Activated T-cell treated with anti-CD3 and anti-CD28 coated beads, Interleukin-2, amount 50 U/mL, for 72 hours (primary cell): ENCODE measurements around the gene SP140L. TPM values are rescaled to one million over a fixed set of nuclear protein-coding genes. Genes with fewer than 3 reads are reported as not detected.
"Not testable (repeated sequence)": the region's sequence is repeated elsewhere in the genome, so short reads cannot be mapped to it uniquely, and the experiment has no call there.

Experiments used
- ATAC-seq, 2 donors: fragments of 150-1000 bp; cut with Tn5 transposase; replicated peaks in 1 of 2; 2 replicates each; pipeline ENCODE4 v1.10.0; 2021; ENCODE audit warnings: moderate library complexity in 2 of 2, mild to moderate bottlenecking in 1 of 2
- DNase-seq, 2 donors: peaks; one replicate each; pipeline ENCODE4 v3.0.0; 2021 to 2022; ENCODE audit warnings: mixed read lengths in 1 of 2
- H3K27ac Mint-ChIP-seq: one replicate; pipeline ENCODE4 v1.8.0; 2022; ENCODE audit warnings: mild to moderate bottlenecking, moderate library complexity, mixed read lengths
- H3K27me3 Mint-ChIP-seq: one replicate; pipeline ENCODE4 v1.8.0; 2022; ENCODE audit warnings: low read depth, mixed read lengths
- H3K36me3 Mint-ChIP-seq, 2 donors: one replicate each; pipeline ENCODE4 v1.8.0; 2022; ENCODE audit warnings: mixed read lengths in 2 of 2, mild to moderate bottlenecking in 1 of 2; ENCODE audit not compliant: insufficient read depth in 2 of 2
- H3K4me1 Mint-ChIP-seq: one replicate; pipeline ENCODE4 v1.8.0; 2022; ENCODE audit warnings: low read depth, mixed read lengths
- H3K4me3 Mint-ChIP-seq, 2 donors: one replicate each; pipeline ENCODE4 v1.8.0; 2022; ENCODE audit warnings: mild to moderate bottlenecking in 2 of 2, mixed read lengths in 2 of 2, moderate library complexity in 2 of 2
- H3K9me3 Mint-ChIP-seq, 2 donors: one replicate each; pipeline ENCODE4 v1.8.0; 2022; ENCODE audit warnings: mixed read lengths in 2 of 2
- total RNA-seq, 2 donors: library from RNA; stranded (reverse); gene quantifications; one replicate each; pipeline ENCODE4 v1.2.3, GENCODE V29; 2022

SP140L gene
- total RNA-seq, 2 donors from 2014 or later = 59.9 to 63.0 TPM

GRCh38 chr2:230356084-230356483 lies 29.1 kb downstream of the SP140L start:
- Mint-ChIP-seq H3K27me3 (no peaks in the 10 kb centered on the region), H3K27ac (no peak overlapping the region), H3K36me3 (peaks cover 7 to 25% of the 10 kb centered on the region in 2 donors), H3K4me1 (peaks cover 17% of the 10 kb centered on the region), H3K9me3 (peaks cover 2 to 3% of the 10 kb centered on the region in 2 donors), H3K4me3 (no peak overlapping the region)
- ATAC-seq (peak in 1 of 2 donors; percentile 26), DNase-seq (no peak)

- Mint-ChIP-seq H3K27me3 (no peaks in the 10 kb centered on the region), H3K36me3 (peaks cover 19 to 36% of the 10 kb centered on the region in 2 donors), H3K9me3 (peaks cover 3 to 5% of the 10 kb centered on the region in 2 donors), H3K4me3 (no peak overlapping the region), H3K4me1 (peaks cover 29% of the 10 kb centered on the region), H3K27ac (no peak overlapping the region)
- DNase-seq (no peak), ATAC-seq (peak in 1 of 2 donors; percentile 53)
Observed at GRCh38 chr2:230358305-230358704, 31.3 kb downstream of the SP140L start.

- Mint-ChIP-seq H3K9me3 (peaks cover 3 to 8% of the 10 kb centered on the region in 2 donors), H3K36me3 (peaks cover 21 to 40% of the 10 kb centered on the region in 2 donors), H3K4me1 (peaks cover 23% of the 10 kb centered on the region), H3K27me3 (no peaks in the 10 kb centered on the region), H3K4me3 (no peak overlapping the region), H3K27ac (no peak overlapping the region)
- DNase-seq (no peak), ATAC-seq (no peak)
Observed at GRCh38 chr2:230360028-230360427, 33.0 kb downstream of the SP140L start.

- peaks cover 23% of the 10 kb centered on the region for H3K4me1 Mint-ChIP-seq
- peaks cover 26 to 47% of the 10 kb centered on the region in 2 donors for H3K36me3 Mint-ChIP-seq
- no peak for DNase-seq
- peaks cover 3 to 8% of the 10 kb centered on the region in 2 donors for H3K9me3 Mint-ChIP-seq
- peak overlapping the region; percentile 72 for H3K27ac Mint-ChIP-seq
- H3K4me3 Mint-ChIP-seq = peak overlapping the region in 1 of 2 donors; percentile 5
- no peaks in the 10 kb centered on the region for H3K27me3 Mint-ChIP-seq
- no peak for ATAC-seq
Observed at GRCh38 chr2:230362030-230362691, 35.2 kb downstream of the SP140L start.

GRCh38 chr2:230382108-230382507 lies 55.1 kb downstream of the SP140L start:
- H3K27ac Mint-ChIP-seq = peak overlapping the region; percentile 72
- peaks cover 1 to 25% of the 10 kb centered on the region in 2 donors for H3K36me3 Mint-ChIP-seq

GRCh38 chr2:230383453-230383852 lies 56.5 kb downstream of the SP140L start:
- Mint-ChIP-seq H3K36me3 (peaks cover 1 to 24% of the 10 kb centered on the region in 2 donors), H3K9me3 (no peaks in the 10 kb centered on the region), H3K4me1 (peaks cover 3% of the 10 kb centered on the region), H3K27ac (no peak overlapping the region), H3K27me3 (no peaks in the 10 kb centered on the region), H3K4me3 (no peak overlapping the region)
- DNase-seq = no peak
- ATAC-seq = no peak

More at GRCh38 chr2:230382108-230382507, 55.1 kb downstream of the SP140L start:
- H3K4me3 Mint-ChIP-seq = no peak overlapping the region
- ATAC-seq (no peak), DNase-seq (no peak)
- no peaks in the 10 kb centered on the region for H3K27me3 Mint-ChIP-seq
- H3K4me1 Mint-ChIP-seq = peaks cover 10% of the 10 kb centered on the region
- H3K9me3 Mint-ChIP-seq = no peaks in the 10 kb centered on the region

GRCh38 chr2:230384986-230385385 lies 58.0 kb downstream of the SP140L start:
- no peaks in the 10 kb centered on the region for H3K27me3 Mint-ChIP-seq
- no peak overlapping the region for H3K4me3 Mint-ChIP-seq
- peaks cover 7 to 33% of the 10 kb centered on the region in 2 donors for H3K36me3 Mint-ChIP-seq
- no peak for DNase-seq
- H3K9me3 Mint-ChIP-seq = no peaks in the 10 kb centered on the region
- H3K27ac Mint-ChIP-seq = no peak overlapping the region
- no peak for ATAC-seq
- no peaks in the 10 kb centered on the region for H3K4me1 Mint-ChIP-seq

GRCh38 chr2:230394301-230394700 lies 67.3 kb downstream of the SP140L start:
- Mint-ChIP-seq H3K27ac (no peak overlapping the region), H3K9me3 (peaks cover 0 to 2% of the 10 kb centered on the region in 2 donors)

GRCh38 chr2:230398698-230399097 lies 71.7 kb downstream of the SP140L start:
- not testable (repeated sequence) for H3K27me3 Mint-ChIP-seq, ATAC-seq, H3K9me3 Mint-ChIP-seq, H3K4me3 Mint-ChIP-seq, H3K4me1 Mint-ChIP-seq, DNase-seq
- Mint-ChIP-seq H3K27ac (peak overlapping the region; percentile 2), H3K36me3 (peaks cover 9 to 39% of the 10 kb centered on the region in 2 donors)

More at GRCh38 chr2:230394301-230394700, 67.3 kb downstream of the SP140L start:
- Mint-ChIP-seq H3K36me3 (peaks cover 21 to 49% of the 10 kb centered on the region in 2 donors), H3K4me1 (no peaks in the 10 kb centered on the region), H3K27me3 (no peaks in the 10 kb centered on the region), H3K4me3 (no peak overlapping the region)
- DNase-seq (no peak), ATAC-seq (no peak)

- Mint-ChIP-seq H3K4me1 (no peaks in the 10 kb centered on the region), H3K36me3 (peaks cover 7 to 39% of the 10 kb centered on the region in 2 donors), H3K27ac (no peak overlapping the region), H3K27me3 (no peaks in the 10 kb centered on the region), H3K9me3 (peaks cover 1 to 2% of the 10 kb centered on the region in 2 donors), H3K4me3 (no peak overlapping the region)
- no peak for DNase-seq
- no peak for ATAC-seq
Observed at GRCh38 chr2:230400041-230400440, 73.0 kb downstream of the SP140L start.

GRCh38 chr2:230400454-230400853 lies 73.5 kb downstream of the SP140L start:
- H3K4me3 Mint-ChIP-seq = no peak overlapping the region
- H3K4me1 Mint-ChIP-seq = no peaks in the 10 kb centered on the region
- peaks cover 6 to 36% of the 10 kb centered on the region in 2 donors for H3K36me3 Mint-ChIP-seq
- ATAC-seq (no peak), DNase-seq (no peak)
- no peaks in the 10 kb centered on the region for H3K27me3 Mint-ChIP-seq
- peaks cover 1 to 2% of the 10 kb centered on the region in 2 donors for H3K9me3 Mint-ChIP-seq
- H3K27ac Mint-ChIP-seq = no peak overlapping the region

- H3K27me3 Mint-ChIP-seq, DNase-seq, H3K27ac Mint-ChIP-seq, H3K9me3 Mint-ChIP-seq, ATAC-seq, H3K4me1 Mint-ChIP-seq, H3K4me3 Mint-ChIP-seq: not testable (repeated sequence)
- peaks cover 2 to 32% of the 10 kb centered on the region in 2 donors for H3K36me3 Mint-ChIP-seq
Observed at GRCh38 chr2:230401026-230401425, 74.0 kb downstream of the SP140L start.

- peaks cover 2 to 29% of the 10 kb centered on the region in 2 donors for H3K36me3 Mint-ChIP-seq
- ATAC-seq = no peak
- no peaks in the 10 kb centered on the region for H3K27me3 Mint-ChIP-seq
- peaks cover 9% of the 10 kb centered on the region for H3K4me1 Mint-ChIP-seq
- no peak overlapping the region for H3K27ac Mint-ChIP-seq
- no peak for DNase-seq
- H3K9me3 Mint-ChIP-seq = peaks cover 1 to 2% of the 10 kb centered on the region in 2 donors
- H3K4me3 Mint-ChIP-seq = no peak overlapping the region
Observed at GRCh38 chr2:230403746-230404145, 76.8 kb downstream of the SP140L start.

- H3K36me3 Mint-ChIP-seq = peaks cover 2 to 20% of the 10 kb centered on the region in 2 donors
- no peak for ATAC-seq
- H3K4me1 Mint-ChIP-seq = peaks cover 13% of the 10 kb centered on the region
- no peak for DNase-seq
- no peak overlapping the region for H3K4me3 Mint-ChIP-seq
- no peak overlapping the region for H3K27ac Mint-ChIP-seq
- peaks cover 1 to 2% of the 10 kb centered on the region in 2 donors for H3K9me3 Mint-ChIP-seq
- no peaks in the 10 kb centered on the region for H3K27me3 Mint-ChIP-seq
Observed at GRCh38 chr2:230405824-230406223, 78.8 kb downstream of the SP140L start.
